Activated naive CD4-positive, alpha-beta T cell treated with anti-CD3 and anti-CD28 coated beads for 36 hours (primary cell): ENCODE results near the gene MAPK11. TPM values are rescaled to one million over a fixed set of nuclear protein-coding genes. Genes with fewer than 3 reads are reported as not detected.

Experiments used
- CTCF ChIA-PET: fragments of 350-600 bp; sonication (Branson Sonifier 250); formaldehyde crosslinking; loops from one replicate; lab custom pipeline; 2021; ENCODE audit warnings: antibody characterized with exemption; lab: Charles Lee
- DNase-seq: peaks from one replicate; pipeline ENCODE4 v3.0.0-alpha.2; 2020
- H3K27ac Mint-ChIP-seq: one replicate; pipeline ENCODE4 v1.8.0; 2021; ENCODE audit warnings: mild to moderate bottlenecking, mixed read lengths
- H3K27me3 Mint-ChIP-seq: one replicate; pipeline ENCODE4 v1.8.0; 2021; ENCODE audit warnings: low read depth, mixed read lengths
- H3K36me3 Mint-ChIP-seq: one replicate; pipeline ENCODE4 v1.8.0; 2021; ENCODE audit warnings: low read depth, mixed read lengths
- H3K4me1 Mint-ChIP-seq: one replicate; pipeline ENCODE4 v1.8.0; 2021; ENCODE audit warnings: low read depth, mixed read lengths
- H3K4me3 Mint-ChIP-seq: one replicate; pipeline ENCODE4 v1.8.0; 2021; ENCODE audit warnings: mild to moderate bottlenecking, moderate library complexity, mixed read lengths
- H3K9me3 Mint-ChIP-seq: one replicate; pipeline ENCODE4 v1.8.0; 2021; ENCODE audit warnings: mixed read lengths
- intact Hi-C: fragments of 100-400 bp; cut with micrococcal nuclease; formaldehyde crosslinking; loops from one replicate; pipeline ENCODE4 v1.15.1; 2023
- total RNA-seq, 2 experiments: library from RNA; stranded (reverse); gene quantifications; one replicate each; pipeline ENCODE4 v1.2.3, GENCODE V29; 2021

MAPK11 gene
- total RNA-seq, 2 experiments from 2014 or later: 17.5 to 17.9 TPM

GRCh38 chr22:50227579-50228215 lies 42.5 kb downstream of the MAPK11 start:
- Mint-ChIP-seq H3K9me3 (no peaks in the 10 kb centered on the region), H3K4me3 (no peak overlapping the region), H3K36me3 (peaks cover 9% of the 10 kb centered on the region), H3K27ac (no peak overlapping the region), H3K27me3 (no peaks in the 10 kb centered on the region), H3K4me1 (peaks cover 4% of the 10 kb centered on the region)
- DNase-seq: no peak
- CTCF ChIA-PET: interaction anchor here (1.1 kb wide), 1 partner anchor 13 kb away, joined by 4 read pairs; no protein-coding TSS in a partner anchor
- intact Hi-C loops: no loop called here

GRCh38 chr22:50226875-50227165 lies 43.4 kb downstream of the MAPK11 start:
- no peak overlapping the region for H3K4me3 Mint-ChIP-seq
- peaks cover 4% of the 10 kb centered on the region for H3K4me1 Mint-ChIP-seq
- DNase-seq: no peak
- no peaks in the 10 kb centered on the region for H3K27me3 Mint-ChIP-seq
- no peak overlapping the region for H3K27ac Mint-ChIP-seq
- H3K36me3 Mint-ChIP-seq: peaks cover 9% of the 10 kb centered on the region
- no peaks in the 10 kb centered on the region for H3K9me3 Mint-ChIP-seq
- intact Hi-C loops: no loop called here
- CTCF ChIA-PET: interaction anchor here (1.1 kb wide), 1 partner anchor 14 kb away, joined by 4 read pairs; no protein-coding TSS in a partner anchor

- DNase-seq: no peak
- CTCF ChIA-PET: no interaction called here
- Mint-ChIP-seq H3K27ac (no peak overlapping the region), H3K4me1 (peaks cover 4% of the 10 kb centered on the region), H3K9me3 (no peaks in the 10 kb centered on the region), H3K36me3 (peaks cover 9% of the 10 kb centered on the region), H3K27me3 (no peaks in the 10 kb centered on the region), H3K4me3 (no peak overlapping the region)
- intact Hi-C loops: no loop called here
Measured at GRCh38 chr22:50226063-50226874, 43.9 kb downstream of the MAPK11 start.

- no peaks in the 10 kb centered on the region for H3K9me3 Mint-ChIP-seq
- intact Hi-C loops: no loop called here
- no peaks in the 10 kb centered on the region for H3K27me3 Mint-ChIP-seq
- peaks cover 13% of the 10 kb centered on the region for H3K36me3 Mint-ChIP-seq
- H3K4me1 Mint-ChIP-seq: peaks cover 4% of the 10 kb centered on the region
- CTCF ChIA-PET: no interaction called here
- no peak overlapping the region for H3K27ac Mint-ChIP-seq
- H3K4me3 Mint-ChIP-seq: no peak overlapping the region
- DNase-seq: no peak
Measured at GRCh38 chr22:50225200-50225969, 44.8 kb downstream of the MAPK11 start.

- H3K36me3 Mint-ChIP-seq: peaks cover 8% of the 10 kb centered on the region
- H3K9me3 Mint-ChIP-seq: no peaks in the 10 kb centered on the region
- no peak overlapping the region for H3K4me3 Mint-ChIP-seq
- intact Hi-C loops: no loop called here
- no peaks in the 10 kb centered on the region for H3K27me3 Mint-ChIP-seq
- CTCF ChIA-PET: interaction anchor here (0.6 kb wide), 1 partner anchor 275 kb away, joined by 5 read pairs; no protein-coding TSS in a partner anchor
- no peaks in the 10 kb centered on the region for H3K4me1 Mint-ChIP-seq
- DNase-seq: no peak
- H3K27ac Mint-ChIP-seq: no peak overlapping the region
Measured at GRCh38 chr22:50224071-50224470, 46.1 kb downstream of the MAPK11 start.

GRCh38 chr22:50222508-50222907 lies 47.7 kb downstream of the MAPK11 start:
- Mint-ChIP-seq H3K4me1 (no peaks in the 10 kb centered on the region), H3K4me3 (no peak overlapping the region), H3K27ac (no peak overlapping the region), H3K9me3 (no peaks in the 10 kb centered on the region), H3K36me3 (peaks cover 9% of the 10 kb centered on the region), H3K27me3 (no peaks in the 10 kb centered on the region)
- intact Hi-C loops: no loop called here
- DNase-seq: no peak
- CTCF ChIA-PET: no interaction called here

GRCh38 chr22:50221410-50222300 lies 48.5 kb downstream of the MAPK11 start:
- no peak for DNase-seq
- Mint-ChIP-seq H3K36me3 (peaks cover 11% of the 10 kb centered on the region), H3K9me3 (no peaks in the 10 kb centered on the region), H3K27me3 (no peaks in the 10 kb centered on the region), H3K4me3 (no peak overlapping the region), H3K27ac (no peak overlapping the region), H3K4me1 (no peaks in the 10 kb centered on the region)
- CTCF ChIA-PET: no interaction called here
- intact Hi-C loops: no loop called here

- Mint-ChIP-seq H3K9me3 (no peaks in the 10 kb centered on the region), H3K4me3 (no peak overlapping the region), H3K27ac (no peak overlapping the region), H3K36me3 (peaks cover 14% of the 10 kb centered on the region), H3K4me1 (no peaks in the 10 kb centered on the region), H3K27me3 (no peaks in the 10 kb centered on the region)
- no peak for DNase-seq
- CTCF ChIA-PET: no interaction called here
- intact Hi-C loops: no loop called here
Measured at GRCh38 chr22:50220603-50221409, 49.4 kb downstream of the MAPK11 start.

- H3K27ac Mint-ChIP-seq: no peak overlapping the region
- peaks cover 18% of the 10 kb centered on the region for H3K36me3 Mint-ChIP-seq
- no peaks in the 10 kb centered on the region for H3K4me1 Mint-ChIP-seq
- intact Hi-C loops: no loop called here
- no peak overlapping the region for H3K4me3 Mint-ChIP-seq
- DNase-seq: no peak
- H3K27me3 Mint-ChIP-seq: no peaks in the 10 kb centered on the region
- CTCF ChIA-PET: no interaction called here
- no peaks in the 10 kb centered on the region for H3K9me3 Mint-ChIP-seq
Measured at GRCh38 chr22:50219800-50220602, 50.2 kb downstream of the MAPK11 start.

GRCh38 chr22:50218996-50219727 lies 51.0 kb downstream of the MAPK11 start:
- CTCF ChIA-PET: interaction anchor here (1.1 kb wide), 1 partner anchor 23 kb away, joined by 3 read pairs; no protein-coding TSS in a partner anchor
- no peaks in the 10 kb centered on the region for H3K4me1 Mint-ChIP-seq
- H3K4me3 Mint-ChIP-seq: no peak overlapping the region
- H3K36me3 Mint-ChIP-seq: peaks cover 22% of the 10 kb centered on the region
- no peaks in the 10 kb centered on the region for H3K9me3 Mint-ChIP-seq
- intact Hi-C loops: no loop called here
- no peak for DNase-seq
- no peaks in the 10 kb centered on the region for H3K27me3 Mint-ChIP-seq
- no peak overlapping the region for H3K27ac Mint-ChIP-seq
